ENCODE measurements around the gene RNH1.

The RNH1 gene

DNA sequence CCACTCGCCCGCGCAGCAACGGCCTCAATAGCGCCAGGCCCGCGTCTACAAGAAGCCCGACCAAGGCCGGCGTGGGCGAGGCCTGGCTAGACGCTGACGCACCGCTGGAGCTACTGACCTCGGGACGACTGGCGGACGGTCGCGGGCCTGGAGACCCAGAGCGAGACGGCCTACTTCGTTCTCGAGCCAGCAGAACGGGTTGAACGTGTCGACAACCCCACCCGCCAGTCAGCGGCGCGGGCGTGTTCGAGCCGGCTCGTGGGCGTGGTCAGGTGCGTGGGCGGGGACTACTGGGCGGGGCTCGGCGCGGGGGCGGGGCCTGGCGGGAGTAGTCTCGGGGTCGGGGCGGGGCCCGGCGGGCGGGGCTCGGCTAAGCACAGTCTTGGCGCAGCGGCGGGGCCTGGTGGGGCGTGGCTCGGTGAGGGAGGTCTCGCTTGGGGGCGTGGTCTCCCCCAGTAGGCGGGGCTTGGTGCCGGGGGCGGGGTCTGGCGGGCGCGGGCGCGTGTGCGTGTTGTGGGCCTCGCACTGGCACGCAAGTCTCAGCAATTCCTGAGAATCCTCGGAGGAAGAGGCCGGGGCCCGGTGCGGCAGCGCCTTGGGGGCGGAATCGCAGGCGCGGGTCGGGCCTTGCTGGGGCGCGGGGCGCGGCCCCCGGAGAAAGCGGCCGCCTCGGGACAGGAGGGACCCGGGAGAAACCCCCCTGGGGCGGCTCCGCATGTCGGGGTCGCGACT lies at the start of gene RNH1:
Gene RNH1 (minus strand): TSS at position 248 of the 732 bp plus-strand sequence. CDS start 5,080 bp downstream, outside the sequence.
- H3K4me3 ChIP-seq (ENCODE audit: low read depth, low read length) = peak within 1 kb of the TSS; percentile 82

DNA sequence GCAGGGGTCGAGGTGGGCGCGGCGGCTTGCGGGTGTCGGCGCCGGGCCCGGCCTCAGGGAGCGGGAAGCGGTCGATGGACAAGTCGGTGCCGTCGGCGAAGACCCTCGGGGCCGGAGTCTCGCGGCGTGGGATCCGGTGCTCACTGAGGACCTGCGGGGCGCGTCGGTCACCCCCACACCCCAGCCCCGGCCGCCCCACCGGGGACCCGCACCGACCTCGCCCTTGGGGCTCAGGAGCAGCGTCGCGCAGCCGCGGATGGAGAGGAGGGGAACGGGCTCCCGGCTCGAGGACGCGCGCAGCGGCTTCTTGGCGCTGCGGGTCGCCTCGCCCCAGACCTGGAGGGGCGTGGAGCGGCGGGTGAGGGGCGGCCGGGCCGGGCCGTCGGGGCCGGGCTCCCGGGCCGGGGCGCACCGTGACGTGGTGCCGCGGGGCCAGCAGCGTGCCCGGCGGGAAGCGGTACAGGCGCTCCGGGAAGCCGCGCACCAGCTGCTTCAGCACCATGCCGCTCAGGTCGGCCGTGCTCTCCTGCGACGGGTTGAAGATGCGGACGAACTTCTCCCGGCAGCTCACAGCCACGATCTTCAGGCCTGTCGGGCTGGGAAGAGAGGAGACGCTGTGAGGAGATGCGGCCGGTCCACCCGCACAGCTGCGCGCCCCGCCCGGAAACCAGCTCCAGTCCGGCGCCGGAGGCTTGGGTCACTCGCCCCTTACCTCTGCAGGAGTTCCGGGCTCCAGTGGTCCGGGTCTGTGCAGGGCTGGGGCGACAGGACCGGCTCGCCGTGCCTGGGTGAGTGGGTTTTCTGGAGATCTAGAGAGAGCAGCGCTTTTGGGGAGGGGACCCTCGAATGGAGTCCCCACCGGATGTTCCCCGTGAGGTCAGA lies 49.0 kb upstream of the RNH1 start:
- H3K4me3 ChIP-seq (ENCODE audit: low read depth, low read length) = peak overlapping the region; percentile 53

DNA sequence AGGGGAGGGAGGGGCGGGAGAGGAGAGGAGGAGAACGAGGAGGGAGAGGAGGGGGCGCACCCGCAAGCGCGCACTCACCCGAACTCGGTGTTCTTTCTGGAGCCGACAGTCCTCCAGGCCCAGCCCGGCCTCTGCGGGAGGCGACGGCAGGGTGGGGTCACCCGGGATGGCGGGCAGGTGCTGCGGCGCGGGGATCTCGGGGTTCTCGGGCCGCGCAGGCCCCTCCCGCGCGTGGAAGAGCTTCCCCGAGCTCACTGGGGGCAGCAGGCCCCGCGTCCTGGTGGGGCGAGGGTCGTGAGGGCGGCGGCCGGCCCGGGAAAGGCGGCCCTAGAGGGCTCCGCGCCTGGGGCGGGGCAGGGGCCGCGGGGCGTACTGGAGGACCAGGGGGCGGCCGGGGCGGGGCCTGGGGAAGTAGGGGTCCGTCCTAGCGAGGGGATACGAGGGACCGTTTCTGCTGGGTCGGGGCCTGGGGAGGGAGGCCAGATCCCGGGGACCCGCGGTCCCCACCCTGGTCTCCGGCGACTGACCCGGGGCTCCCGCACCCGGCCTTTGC lies 48.3 kb upstream of the RNH1 start:
- peak overlapping the region; percentile 53 for H3K4me3 ChIP-seq (ENCODE audit: low read depth, low read length)

DNA sequence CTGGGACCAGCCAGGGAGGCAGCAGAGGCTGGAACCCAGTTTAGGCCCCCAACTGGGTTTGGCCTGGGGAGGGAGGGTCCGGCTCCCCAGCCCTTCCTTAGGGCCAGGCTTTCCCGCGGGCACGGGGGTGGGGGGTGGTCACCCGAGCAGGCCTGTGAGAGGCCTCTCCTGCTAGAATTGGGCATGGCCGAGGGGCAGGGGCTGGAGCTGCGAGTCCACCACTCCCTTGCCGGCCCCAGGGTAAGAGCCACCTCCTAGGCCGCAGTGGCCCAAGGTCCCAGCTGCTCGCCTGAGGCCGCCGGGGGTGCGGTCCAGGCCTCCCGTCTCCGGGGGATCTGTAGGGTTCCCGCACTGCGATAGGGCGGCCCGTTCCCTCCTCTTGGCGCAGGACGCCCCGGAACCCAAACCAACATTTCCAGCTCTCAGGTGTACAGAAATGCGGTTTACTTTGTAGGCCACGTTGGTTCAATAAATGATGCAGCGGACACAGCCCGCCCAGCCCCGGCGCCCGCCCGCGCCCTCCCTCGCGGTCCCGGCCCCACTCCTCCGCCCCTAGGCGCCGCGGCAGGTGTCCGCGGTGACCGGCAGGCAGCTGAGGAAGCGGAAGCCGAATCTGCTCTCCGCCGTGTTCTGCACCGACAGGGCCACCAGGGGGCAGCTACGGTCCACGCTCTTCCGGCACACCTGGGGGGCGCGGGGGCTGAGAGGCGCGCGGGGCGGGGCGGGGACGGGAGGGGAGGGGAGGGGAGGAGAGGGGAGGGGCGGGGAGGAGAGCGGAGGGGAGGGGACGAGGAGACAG lies 47.6 kb upstream of the RNH1 start:
- peak overlapping the region; percentile 20 for H3K4me3 ChIP-seq (ENCODE audit: low read depth, low read length)

DNA sequence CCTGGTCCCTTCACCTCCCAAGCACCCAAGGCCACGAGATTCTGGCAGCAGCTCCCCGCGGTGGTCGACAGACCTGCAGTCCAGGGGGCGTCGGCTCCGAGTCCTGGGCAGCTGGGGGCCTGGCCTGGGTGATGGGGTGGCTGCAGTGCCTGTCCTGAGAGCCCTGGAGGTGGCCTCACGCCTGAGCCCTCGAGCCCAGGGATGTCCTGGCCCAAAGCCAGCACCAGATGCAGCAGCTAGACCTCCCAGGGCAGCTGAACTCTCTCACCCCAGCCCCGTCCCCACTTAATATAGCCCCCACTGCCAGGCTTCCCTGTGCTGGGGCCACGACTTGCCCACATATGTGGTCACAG lies 46.9 kb upstream of the RNH1 start:
- no peak overlapping the region for H3K4me3 ChIP-seq (ENCODE audit: low read depth, low read length)

DNA sequence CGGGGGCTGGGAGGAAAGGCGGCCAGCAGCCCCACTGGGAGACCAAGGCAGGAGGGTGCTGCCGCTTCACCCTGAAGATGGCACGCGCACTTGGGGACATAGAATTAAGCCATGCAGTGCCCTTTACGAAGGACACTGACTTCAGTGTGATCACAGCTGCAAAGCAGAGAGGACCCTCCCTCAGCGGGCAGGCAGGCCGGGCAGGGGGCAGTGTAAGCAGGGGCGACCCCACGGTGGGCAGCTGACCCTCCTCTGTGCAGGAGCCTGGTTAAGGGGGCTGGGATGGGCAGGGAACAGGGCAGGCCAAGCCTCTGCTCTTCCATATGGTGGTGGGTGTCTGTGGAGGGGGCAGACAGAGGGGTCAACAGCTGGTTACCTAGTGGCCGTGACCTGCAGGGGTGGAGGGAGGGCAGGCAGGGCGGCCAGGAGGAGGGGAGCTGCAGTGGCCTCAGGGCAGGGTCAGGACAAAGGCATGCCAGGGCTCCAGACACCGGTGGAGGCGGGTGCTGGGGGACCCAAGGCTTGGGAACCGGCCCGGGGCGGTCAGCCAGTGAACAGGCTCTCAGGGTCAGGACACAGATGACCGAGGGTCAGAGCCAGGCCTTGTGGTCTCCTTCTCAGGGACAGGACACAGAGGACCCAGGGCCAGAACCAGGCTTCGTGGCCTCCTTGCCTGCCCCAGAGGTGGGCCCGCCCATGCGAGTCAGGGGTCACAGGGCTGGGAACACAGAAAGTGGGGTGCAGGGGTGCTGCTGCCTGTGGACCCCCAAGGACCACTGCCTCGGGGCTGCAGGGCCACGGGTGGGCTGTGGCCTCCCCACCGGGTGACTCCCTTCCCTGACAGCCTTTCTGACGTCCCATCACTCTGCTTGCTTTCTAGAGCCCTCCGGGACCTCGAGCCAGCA lies 46.3 kb upstream of the RNH1 start:
- no peak overlapping the region for H3K4me3 ChIP-seq (ENCODE audit: low read depth, low read length)

DNA sequence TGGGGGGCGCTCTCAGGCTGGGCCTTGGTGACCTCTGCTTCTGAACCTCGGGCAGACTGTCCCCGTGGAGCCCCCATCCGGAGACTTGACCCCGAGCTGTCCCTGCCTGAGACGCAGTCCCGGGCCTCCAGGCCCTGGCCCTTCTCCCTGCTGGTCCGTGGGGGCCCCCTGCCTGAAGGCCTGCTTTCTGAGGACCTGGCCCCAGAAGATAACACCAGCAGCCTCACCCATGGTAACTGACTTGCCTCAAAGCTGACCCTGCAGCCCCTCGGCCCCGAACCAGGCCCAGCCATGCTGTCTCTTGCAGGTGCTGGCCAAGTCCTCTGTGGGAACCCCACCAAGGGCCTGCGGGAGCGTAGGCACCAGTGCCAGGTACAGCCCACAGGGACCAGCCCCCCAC lies 44.6 kb upstream of the RNH1 start:
- no peak overlapping the region for H3K4me3 ChIP-seq (ENCODE audit: low read depth, low read length)

DNA sequence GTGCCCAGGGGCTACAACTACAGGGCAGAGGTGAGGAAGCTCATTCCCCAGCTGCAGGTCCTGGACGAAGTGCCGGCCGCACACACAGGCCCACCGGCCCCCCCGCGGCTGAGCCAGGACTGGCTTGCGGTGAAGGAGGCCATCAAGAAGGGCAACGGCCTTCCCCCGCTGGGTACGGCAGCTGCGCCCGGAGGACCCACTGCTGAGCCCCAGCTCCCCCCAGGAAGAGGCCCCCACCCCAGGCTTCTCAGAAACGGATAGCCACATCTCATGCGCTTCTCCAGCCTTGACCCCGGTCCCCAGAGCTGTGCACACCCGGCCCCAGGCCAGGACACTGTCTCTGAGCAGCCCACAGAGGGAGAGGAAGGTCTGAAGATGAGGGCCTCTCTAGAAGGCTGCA lies 44.1 kb upstream of the RNH1 start:
- no peak overlapping the region for H3K4me3 ChIP-seq (ENCODE audit: low read depth, low read length)

DNA sequence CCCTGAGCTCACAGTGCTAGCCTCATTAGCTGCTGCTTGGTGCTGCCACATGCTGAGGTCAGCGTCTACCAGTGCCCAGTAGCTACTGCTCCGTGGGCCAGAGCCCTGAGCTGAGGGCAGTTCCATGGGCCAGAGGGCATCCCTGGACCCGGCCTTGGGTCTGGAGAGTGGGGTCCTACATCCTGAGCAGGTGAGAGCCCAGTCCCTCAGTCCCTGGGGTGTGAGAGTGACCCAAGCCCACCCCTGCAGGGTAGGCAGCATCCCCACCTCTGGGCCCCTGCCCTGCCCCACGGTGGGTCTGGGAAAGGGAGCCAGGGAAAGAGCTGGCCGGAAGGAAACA lies 43.7 kb upstream of the RNH1 start:
- H3K4me3 ChIP-seq (ENCODE audit: low read depth, low read length) = no peak overlapping the region

DNA sequence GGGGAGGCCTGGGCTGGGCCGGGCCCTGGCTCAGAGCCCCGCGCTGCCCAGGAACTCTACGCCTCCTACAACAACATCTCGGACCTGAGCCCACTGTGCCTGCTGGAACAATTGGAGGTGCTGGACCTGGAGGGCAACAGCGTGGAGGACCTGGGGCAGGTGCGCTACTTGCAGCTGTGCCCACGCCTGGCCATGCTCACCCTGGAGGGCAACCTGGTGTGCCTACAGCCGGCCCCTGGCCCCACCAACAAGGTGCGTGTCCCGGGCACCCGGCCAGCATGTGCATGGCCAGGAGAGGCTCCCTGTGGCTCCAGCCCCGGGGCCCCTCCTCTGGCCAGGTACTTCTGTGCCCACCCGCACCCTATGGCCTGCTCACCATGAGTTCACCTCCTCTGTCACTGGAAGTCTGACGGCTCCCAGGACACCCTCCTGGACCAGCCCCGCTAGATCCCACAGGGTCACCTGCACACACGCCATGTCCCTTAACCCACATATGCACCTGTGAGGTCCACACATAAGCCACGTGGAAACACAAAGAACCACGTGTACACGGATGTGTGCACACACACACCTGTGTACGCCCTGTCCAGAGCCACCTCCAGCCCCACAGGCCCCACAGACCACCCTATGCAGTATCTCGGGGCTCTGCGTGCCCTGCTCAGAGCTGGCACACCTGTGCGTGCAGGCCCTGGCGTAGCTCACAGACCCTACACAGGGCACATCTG lies 43.1 kb upstream of the RNH1 start:
- no peak overlapping the region for H3K4me3 ChIP-seq (ENCODE audit: low read depth, low read length)

DNA sequence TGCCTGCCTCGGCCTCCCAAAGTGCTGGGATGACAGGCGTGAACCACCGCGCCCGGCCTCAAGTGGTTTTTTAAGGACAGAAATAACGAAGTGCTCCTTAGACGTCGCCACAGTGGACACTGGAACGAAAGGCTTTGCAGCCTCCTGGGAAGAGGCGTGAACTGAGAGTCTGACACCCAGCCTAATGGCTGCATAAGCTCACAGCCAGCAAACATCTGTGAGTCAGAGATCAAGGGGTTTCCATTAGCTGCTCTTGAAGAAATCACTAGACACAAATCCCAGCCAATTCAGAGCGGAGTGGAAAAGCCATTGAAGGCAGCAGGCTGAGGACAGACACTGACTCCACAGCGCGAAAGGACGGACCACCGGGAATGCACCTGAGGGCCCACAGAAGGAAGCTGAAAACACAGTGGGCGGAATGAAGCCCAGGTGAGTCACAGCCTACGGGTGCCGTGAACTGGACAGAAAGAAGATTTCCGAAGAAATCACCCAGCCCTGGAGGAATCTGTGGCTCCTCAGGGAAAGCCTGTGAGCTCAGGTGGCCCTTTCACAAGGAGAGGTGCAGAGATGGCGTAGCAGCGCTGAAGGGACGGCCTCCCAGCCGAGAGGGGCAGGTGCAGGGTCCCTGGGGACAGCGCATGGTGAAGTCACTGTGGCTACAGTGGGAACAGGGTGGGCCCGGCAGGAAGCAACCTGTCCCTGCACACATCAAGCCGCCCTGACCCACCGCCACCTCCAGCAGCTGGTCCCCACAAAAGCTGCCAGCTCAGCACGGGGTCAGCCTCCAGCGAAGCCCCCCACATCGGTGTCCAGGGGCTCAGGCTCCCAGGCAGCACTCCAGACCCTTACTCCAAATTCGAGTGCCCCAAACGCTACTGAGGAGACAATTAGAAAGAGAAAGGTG lies 41.9 kb upstream of the RNH1 start:
- H3K4me3 ChIP-seq (ENCODE audit: low read depth, low read length) = no peak overlapping the region

DNA sequence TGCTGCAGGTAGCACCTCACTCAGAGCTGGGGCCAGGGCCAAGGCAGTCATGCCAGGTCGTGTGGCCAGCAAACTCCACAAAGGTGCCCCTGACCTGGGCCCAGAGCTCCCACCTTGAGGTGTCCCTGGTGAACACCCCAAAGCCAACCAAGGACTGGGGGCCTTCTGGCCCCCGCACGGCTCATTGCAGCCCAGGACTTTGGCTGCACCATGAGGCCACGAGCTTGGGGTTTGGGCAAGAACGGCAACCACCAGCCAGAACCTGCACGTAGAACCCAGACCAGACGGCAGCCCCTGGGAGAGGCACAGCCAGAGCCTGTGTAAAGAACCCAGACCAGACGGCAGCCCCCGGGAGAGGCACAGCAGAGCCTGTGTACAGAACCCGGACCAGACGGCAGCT lies 38.1 kb upstream of the RNH1 start:
- H3K4me3 ChIP-seq (ENCODE audit: low read depth, low read length) = no peak overlapping the region

DNA sequence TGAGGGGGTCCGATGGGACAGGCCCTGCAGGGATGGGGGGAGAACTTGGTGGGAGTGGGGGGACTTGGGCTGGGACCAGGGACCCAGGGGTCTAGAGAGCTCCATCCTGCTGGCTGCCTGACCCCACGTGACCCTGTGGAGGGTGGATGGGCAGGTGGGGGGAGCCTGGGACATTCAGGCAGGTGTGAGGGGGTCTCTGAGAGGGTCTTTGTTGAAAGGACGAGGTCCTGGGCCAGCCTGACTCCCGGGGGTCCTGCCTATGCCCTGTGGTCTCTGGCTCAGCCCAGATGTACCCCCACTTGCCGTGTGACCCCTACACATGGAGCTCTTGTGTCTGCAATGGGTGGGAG lies 37.8 kb upstream of the RNH1 start:
- H3K4me3 ChIP-seq (ENCODE audit: low read depth, low read length) = no peak overlapping the region

DNA sequence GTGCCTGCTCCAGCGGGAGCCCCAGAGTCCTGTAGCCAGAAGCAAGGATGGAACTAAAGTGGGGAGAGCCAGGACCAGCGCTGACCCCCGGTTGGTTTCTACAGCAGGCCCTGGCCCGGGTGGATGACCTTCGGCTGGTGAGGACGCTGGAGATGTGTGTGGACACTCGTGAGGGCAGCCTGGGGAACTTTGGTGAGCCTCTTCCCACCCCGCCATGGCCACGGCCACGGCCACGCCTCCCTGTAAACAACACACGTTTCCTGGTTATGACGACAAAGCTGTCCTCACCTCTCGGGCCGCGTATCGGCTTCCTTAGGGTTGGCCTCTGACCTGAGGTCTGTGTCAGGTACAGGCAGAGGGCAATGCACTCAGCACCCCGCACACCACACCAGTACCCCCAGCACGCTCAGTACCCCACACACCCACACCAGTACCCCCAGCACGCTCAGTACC lies 34.4 kb upstream of the RNH1 start:
- no peak overlapping the region for H3K4me3 ChIP-seq (ENCODE audit: low read depth, low read length)

DNA sequence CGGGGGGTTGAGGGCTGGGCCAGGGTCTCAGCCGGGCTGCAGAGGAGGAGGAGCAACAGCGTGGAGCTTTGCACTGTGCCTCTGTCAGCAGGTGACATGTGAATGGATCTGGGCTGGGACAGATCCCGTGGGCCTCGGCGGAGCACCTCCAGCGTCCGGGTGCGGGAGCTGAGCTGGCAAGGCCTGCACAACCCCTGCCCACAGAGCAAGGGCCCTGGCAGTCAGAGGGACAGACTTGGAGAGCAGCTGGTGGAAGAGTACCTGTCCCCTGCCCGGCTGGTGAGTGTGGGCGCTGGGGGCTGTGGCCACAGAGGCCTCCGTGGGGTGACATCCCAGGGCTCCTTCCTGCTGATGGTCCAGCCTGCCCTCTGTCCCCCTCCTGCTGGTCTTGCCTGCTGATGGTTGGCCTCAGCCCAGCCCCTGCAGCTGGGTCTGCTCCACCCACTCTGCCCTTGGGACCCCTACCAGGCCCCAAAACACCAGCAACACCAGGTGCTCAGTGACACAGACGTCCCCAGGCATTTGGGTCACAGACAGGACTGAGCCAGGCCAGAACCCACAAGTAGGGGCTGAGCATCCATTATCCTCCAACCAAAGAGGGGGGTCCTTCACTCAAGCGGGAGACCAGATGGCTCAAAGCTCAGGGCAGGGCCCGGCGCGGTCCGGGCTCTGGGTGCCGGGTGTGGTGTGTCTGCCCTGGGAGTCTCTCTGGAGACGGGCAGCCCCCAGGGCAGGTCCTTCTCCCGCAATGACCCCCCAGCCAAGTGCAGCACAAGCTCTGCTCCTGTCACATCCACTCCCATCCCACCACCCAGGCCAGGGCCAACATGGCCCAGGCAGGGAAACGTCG lies 33.8 kb upstream of the RNH1 start:
- H3K4me3 ChIP-seq (ENCODE audit: low read depth, low read length) = no peak overlapping the region

DNA sequence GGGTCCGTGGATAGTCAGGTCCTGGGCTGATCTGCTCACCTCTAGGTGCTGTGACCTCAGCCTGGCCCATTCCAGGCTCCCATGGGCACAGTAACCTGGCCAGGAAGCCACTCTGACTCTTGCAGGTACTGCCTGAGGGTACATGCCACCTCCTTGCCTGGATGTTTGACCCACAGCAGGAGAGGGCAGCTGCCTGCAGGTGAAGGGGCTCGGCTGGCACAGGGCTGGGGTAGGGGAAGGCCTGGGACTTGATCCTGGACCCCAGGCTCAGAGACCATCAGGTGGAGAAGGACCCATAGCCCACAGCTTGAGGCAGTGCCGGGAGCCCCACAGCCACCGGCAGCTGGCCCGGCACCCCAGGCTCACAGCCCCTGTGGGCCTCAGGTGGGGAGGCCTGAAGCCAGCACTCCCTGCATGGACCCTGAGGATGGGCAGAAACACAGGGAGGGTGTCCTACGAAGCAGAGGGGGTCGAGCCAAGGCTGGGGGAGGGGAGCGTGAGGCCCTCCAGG lies 33.0 kb upstream of the RNH1 start:
- no peak overlapping the region for H3K4me3 ChIP-seq (ENCODE audit: low read depth, low read length)

DNA sequence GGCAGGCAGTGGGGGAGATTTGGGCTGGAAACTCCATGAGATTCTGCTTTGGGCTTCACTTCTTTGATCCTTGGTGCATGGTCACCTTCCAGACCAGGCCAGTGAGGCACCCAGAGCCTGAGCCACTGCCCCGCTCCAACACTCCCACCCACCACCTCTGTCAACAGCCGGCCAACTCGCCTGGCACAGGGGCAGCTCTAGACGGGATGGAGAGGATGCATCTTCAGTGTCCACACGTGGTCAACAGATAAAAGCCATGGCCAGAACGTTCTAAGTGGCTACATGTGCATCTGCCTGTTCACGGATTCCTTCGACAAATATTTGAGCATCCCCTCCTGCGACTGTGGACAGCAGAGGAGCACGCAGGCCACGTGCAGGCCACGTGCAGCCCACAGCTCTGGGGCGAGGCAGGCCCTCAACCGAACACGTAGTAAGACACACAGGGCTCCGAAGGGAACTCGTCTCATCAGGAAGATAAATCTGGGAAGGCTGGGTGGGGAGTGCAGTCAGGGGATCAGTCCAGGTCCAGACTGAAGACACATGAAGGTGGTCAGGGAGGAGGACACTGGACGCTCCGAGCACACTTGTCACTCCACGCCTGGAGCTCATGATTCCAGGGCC lies 31.5 kb upstream of the RNH1 start:
- H3K4me3 ChIP-seq (ENCODE audit: low read depth, low read length) = no peak overlapping the region
